ENCODE data around the gene SH2D4B. TPM values are rescaled to one million over a fixed set of nuclear protein-coding genes. Genes with fewer than 3 reads are reported as not detected.

SH2D4B gene
- total RNA-seq, 2 donors from 2014 or later = 0.12 TPM; not detected in 1

DNA sequence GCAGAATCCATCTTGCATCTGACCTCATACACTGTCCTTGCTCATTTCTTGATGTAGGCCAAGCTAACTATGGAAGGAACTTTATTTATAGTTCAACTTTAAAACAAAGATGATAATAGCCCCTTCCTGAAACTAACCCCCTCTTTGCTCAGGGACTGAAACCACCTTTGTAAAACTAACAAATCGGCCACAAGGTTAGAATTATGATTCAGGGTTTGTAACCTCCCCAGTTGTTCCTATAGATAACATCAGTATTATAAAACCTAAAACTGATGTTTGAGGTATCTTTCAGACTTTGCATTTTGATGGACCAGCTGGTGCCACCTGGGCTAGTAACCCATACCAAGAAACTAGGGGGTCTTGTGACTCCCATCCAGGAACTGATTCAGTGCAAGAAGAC, 143.4 kb downstream of the SH2D4B start:
- Histone ChIP-seq H3K4me1 (no peaks in the 10 kb centered on the region), H3K4me3 (no peak overlapping the region), H3K36me3 (no peaks in the 10 kb centered on the region), H3K27ac (no peak overlapping the region), H3K27me3 (no peaks in the 10 kb centered on the region), H3K9me3 (no peaks in the 10 kb centered on the region)
- TF ChIP-seq, protein P1, sequence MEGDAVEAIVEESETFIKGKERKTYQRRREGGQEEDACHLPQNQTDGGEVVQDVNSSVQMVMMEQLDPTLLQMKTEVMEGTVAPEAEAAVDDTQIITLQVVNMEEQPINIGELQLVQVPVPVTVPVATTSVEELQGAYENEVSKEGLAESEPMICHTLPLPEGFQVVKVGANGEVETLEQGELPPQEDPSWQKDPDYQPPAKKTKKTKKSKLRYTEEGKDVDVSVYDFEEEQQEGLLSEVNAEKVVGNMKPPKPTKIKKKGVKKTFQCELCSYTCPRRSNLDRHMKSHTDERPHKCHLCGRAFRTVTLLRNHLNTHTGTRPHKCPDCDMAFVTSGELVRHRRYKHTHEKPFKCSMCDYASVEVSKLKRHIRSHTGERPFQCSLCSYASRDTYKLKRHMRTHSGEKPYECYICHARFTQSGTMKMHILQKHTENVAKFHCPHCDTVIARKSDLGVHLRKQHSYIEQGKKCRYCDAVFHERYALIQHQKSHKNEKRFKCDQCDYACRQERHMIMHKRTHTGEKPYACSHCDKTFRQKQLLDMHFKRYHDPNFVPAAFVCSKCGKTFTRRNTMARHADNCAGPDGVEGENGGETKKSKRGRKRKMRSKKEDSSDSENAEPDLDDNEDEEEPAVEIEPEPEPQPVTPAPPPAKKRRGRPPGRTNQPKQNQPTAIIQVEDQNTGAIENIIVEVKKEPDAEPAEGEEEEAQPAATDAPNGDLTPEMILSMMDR (IDR thresholded peaks at IDR 0.05) = no peak
- no peak for DNase-seq (ENCODE audit: low spot score)

DNA sequence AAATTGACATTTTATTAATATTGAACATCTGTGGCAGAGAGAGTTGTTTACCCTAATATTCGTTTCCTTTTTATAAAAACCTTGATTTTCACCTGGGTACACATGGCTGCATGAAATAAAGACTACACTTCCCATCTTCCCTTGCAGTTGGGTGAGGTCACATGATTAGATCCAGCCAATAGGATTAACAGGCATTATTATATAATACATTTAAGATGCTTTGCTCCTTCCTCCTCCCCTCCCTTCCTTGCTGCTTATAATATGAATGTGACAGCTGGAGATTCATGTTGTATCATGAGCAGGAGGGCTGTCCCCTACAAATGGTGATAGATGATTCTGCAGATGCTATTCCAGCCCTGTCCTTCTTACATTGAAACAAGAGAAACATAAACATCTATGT, 146.6 kb downstream of the SH2D4B start:
- Histone ChIP-seq H3K9me3 (no peaks in the 10 kb centered on the region), H3K4me1 (no peaks in the 10 kb centered on the region), H3K27me3 (no peaks in the 10 kb centered on the region), H3K36me3 (no peaks in the 10 kb centered on the region), H3K27ac (no peak overlapping the region), H3K4me3 (no peak overlapping the region)
- no peak for DNase-seq (ENCODE audit: low spot score)
- TF ChIP-seq, protein P1 (IDR thresholded peaks at IDR 0.05) = no peak

DNA sequence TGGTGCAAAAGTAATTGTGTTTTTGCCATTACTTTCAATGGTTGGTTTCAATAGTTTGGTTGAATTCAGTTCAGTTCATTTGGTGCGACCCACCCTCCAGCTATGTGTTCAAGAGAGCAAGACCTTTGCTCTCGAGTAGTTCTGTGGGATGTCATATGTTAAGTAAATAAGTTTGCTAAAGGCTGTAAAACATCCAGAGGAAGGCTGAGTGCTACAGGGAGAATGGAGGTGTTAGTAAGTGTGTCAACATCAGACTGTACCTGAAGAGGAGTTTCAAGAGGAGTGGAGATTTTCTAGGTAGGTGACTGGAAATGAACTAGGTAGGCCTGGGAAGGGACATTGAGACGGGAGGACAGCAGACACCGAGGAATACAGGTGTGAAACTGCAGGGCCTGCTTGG, 147.7 kb downstream of the SH2D4B start:
- Histone ChIP-seq H3K36me3 (no peaks in the 10 kb centered on the region), H3K4me1 (no peaks in the 10 kb centered on the region), H3K9me3 (no peaks in the 10 kb centered on the region), H3K27ac (no peak overlapping the region), H3K27me3 (no peaks in the 10 kb centered on the region), H3K4me3 (no peak overlapping the region)
- DNase-seq (ENCODE audit: low spot score) = no peak
- TF ChIP-seq, protein P1 (IDR thresholded peaks at IDR 0.05) = no peak

DNA sequence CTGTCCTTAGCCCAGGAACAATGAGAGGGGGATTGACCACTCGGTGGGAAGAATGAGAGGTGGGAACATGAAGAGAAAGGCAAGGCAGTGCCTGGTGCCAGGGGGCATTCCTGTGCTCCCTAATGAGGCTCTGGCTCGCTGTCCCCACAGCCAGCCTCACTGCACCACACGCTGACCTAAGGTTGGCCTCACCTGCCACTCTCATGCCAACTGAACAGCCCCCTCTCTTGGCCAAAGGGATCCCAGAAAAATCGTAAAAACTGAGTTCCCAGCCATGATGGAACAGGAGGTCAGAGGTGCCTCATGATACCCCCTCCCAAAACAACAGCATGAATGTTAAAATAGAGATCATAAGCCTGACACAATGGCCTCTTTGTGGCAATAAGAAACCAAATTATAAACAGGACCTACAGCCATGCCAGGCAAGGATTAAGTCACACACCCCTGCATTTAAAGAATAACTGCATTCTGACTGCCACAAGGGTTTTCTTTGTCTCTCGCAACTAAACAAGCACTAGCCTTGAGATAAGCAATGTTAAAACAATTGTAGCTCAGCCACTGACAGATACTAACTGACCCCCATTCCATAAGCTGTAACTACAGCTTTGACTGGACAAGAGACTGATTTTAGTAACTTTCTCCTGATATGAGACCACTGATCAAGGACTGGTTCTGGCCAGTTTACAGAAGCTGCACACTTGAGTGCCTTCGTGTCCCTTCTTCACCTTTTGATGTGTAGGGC, 149.2 kb downstream of the SH2D4B start:
- no peak overlapping the region for H3K4me3 ChIP-seq
- no peak for DNase-seq (ENCODE audit: low spot score)
- H3K27ac ChIP-seq = no peak overlapping the region
- H3K4me1 ChIP-seq = no peaks in the 10 kb centered on the region
- H3K36me3 ChIP-seq = no peaks in the 10 kb centered on the region
- no peaks in the 10 kb centered on the region for H3K27me3 ChIP-seq
- no peaks in the 10 kb centered on the region for H3K9me3 ChIP-seq
- TF ChIP-seq, protein P1 (IDR thresholded peaks at IDR 0.05) = no peak

DNA sequence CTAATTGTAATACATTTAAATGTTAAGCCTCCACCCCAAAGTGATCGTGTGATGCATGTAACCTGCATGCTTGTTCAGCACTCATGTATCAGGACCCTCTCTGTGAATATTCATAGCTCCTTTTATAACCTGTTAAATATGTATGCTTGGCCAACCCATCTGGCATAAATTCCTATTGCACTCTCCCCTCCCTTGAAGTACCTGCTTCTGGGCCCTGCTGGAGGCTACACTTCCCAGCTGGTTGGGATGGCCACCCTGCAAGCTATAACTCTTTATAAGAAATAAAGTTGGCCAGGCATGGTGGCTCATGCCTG, 149.7 kb downstream of the SH2D4B start:
- no peak overlapping the region for H3K27ac ChIP-seq
- no peaks in the 10 kb centered on the region for H3K27me3 ChIP-seq
- H3K4me3 ChIP-seq = no peak overlapping the region
- DNase-seq (ENCODE audit: low spot score) = no peak
- H3K36me3 ChIP-seq = no peaks in the 10 kb centered on the region
- H3K4me1 ChIP-seq = no peaks in the 10 kb centered on the region
- TF ChIP-seq, protein P1 (IDR thresholded peaks at IDR 0.05) = no peak
- no peaks in the 10 kb centered on the region for H3K9me3 ChIP-seq

DNA sequence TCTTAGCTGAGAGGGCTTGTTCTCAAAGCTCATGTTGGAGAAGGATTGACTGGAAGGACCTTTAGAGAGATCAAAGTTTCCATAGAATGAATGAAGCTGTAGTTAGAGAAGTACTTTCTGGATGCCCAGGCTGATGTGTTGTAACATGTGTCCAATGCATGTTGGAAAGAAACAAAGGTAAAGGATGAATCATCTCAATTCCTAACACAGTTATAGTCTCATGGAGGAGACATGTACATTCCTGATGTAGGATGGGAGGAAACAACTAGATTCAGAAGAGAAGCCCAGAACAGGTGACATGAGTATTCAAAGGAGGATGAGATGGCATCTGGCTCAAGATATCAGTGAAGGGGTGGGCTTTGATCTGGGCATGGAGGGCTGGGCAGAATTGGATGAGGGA, 152.7 kb downstream of the SH2D4B start:
- no peak overlapping the region for H3K4me3 ChIP-seq
- no peaks in the 10 kb centered on the region for H3K27me3 ChIP-seq
- H3K27ac ChIP-seq = no peak overlapping the region
- no peaks in the 10 kb centered on the region for H3K9me3 ChIP-seq
- no peak for DNase-seq (ENCODE audit: low spot score)
- no peaks in the 10 kb centered on the region for H3K4me1 ChIP-seq
- H3K36me3 ChIP-seq = no peaks in the 10 kb centered on the region
- TF ChIP-seq, protein P1 (IDR thresholded peaks at IDR 0.05) = no peak

All from right atrium auricular region (tissue), 2 donors.